H9 (cell line): ENCODE data around the gene CCM2L. TPM values are rescaled to one million over a fixed set of nuclear protein-coding genes. Genes with fewer than 3 reads are reported as not detected.

Experiments
- DNase-seq: peaks from one replicate; pipeline ENCODE4 v3.0.0-alpha.2; 2017
- H2AFZ ChIP-seq: one replicate; pipeline ENCODE4 v1.6.1; 2013; ENCODE audit warnings: mild to moderate bottlenecking, low read length, control low read depth, moderate library complexity
- H2AK5ac ChIP-seq: 2 replicates; pipeline ENCODE4 v1.6.1; 2013; ENCODE audit warnings: low read length, control low read depth, mixed read lengths; ENCODE audit not compliant: insufficient read length
- H2BK120ac ChIP-seq: one replicate; pipeline ENCODE4 v1.6.1; 2013; ENCODE audit warnings: low read depth, mild to moderate bottlenecking, low read length, control low read depth, inconsistent platforms; ENCODE audit not compliant: poor library complexity, severe bottlenecking
- H2BK12ac ChIP-seq: 2 replicates; pipeline ENCODE4 v1.6.1; 2013; ENCODE audit warnings: low read length, control low read depth, mixed read lengths, low read depth; ENCODE audit not compliant: insufficient read length
- H2BK15ac ChIP-seq: 2 replicates; pipeline ENCODE4 v1.6.1; 2013; ENCODE audit warnings: low read depth, low read length, control low read depth
- H2BK20ac ChIP-seq: one replicate; pipeline ENCODE4 v1.6.1; 2013; ENCODE audit warnings: low read depth, mild to moderate bottlenecking, low read length, control low read depth, inconsistent platforms; ENCODE audit not compliant: poor library complexity, severe bottlenecking
- H2BK5ac ChIP-seq: 2 replicates; pipeline ENCODE4 v1.6.1; 2013; ENCODE audit warnings: low read length, control low read depth, mixed read lengths; ENCODE audit not compliant: insufficient read length
- H3K14ac ChIP-seq: 2 replicates; pipeline ENCODE4 v1.6.1; 2013; ENCODE audit warnings: low read length, control low read depth; ENCODE audit not compliant: insufficient read depth
- H3K18ac ChIP-seq: 2 replicates; pipeline ENCODE4 v1.6.1; 2013; ENCODE audit warnings: low read depth, mild to moderate bottlenecking, mixed read lengths, low read length, control low read depth; ENCODE audit not compliant: insufficient read length
- H3K23ac ChIP-seq: 2 replicates; pipeline ENCODE4 v1.6.1; 2013; ENCODE audit warnings: low read length, control low read depth, mixed read lengths, low read depth; ENCODE audit not compliant: insufficient read length
- H3K23me2 ChIP-seq: 2 replicates; pipeline ENCODE4 v1.6.1; 2013; ENCODE audit warnings: low read depth, mild to moderate bottlenecking, mixed read lengths, low read length, control low read depth; ENCODE audit not compliant: insufficient read length, poor library complexity, severe bottlenecking
- H3K27ac ChIP-seq: 2 replicates; pipeline ENCODE4 v1.5.1; 2013; ENCODE audit warnings: low read length, control low read depth, mixed read lengths, low read depth; ENCODE audit not compliant: insufficient read length
- H3K27me3 ChIP-seq: 2 replicates; pipeline ENCODE4 v1.6.1; 2013; ENCODE audit warnings: low read length, control low read depth, inconsistent platforms; ENCODE audit not compliant: insufficient read depth
- H3K4ac ChIP-seq: 2 replicates; pipeline ENCODE4 v1.6.1; 2013; ENCODE audit warnings: low read depth, mild to moderate bottlenecking, control low read depth, inconsistent platforms, low read length, moderate library complexity
- H3K4me1 ChIP-seq: 2 replicates; pipeline ENCODE4 v1.6.1; 2013; ENCODE audit warnings: low read length, control low read depth, inconsistent platforms; ENCODE audit not compliant: insufficient read depth
- H3K4me2 ChIP-seq: 2 replicates; pipeline ENCODE4 v1.6.1; 2013; ENCODE audit warnings: low read length, control low read depth, mixed read lengths; ENCODE audit not compliant: insufficient read length, insufficient read depth
- H3K56ac ChIP-seq: 2 replicates; pipeline ENCODE4 v1.6.1; 2013; ENCODE audit warnings: low read depth, mild to moderate bottlenecking, mixed read lengths, low read length, control low read depth; ENCODE audit not compliant: insufficient read length
- H3K79me1 ChIP-seq: 2 replicates; pipeline ENCODE4 v1.6.1; 2013; ENCODE audit warnings: low read depth, mild to moderate bottlenecking, moderate library complexity, low read length, control low read depth, inconsistent platforms; ENCODE audit not compliant: insufficient read depth, poor library complexity, severe bottlenecking
- H3K79me2 ChIP-seq: 2 replicates; pipeline ENCODE4 v1.6.1; 2013; ENCODE audit warnings: low read length, control low read depth, inconsistent platforms; ENCODE audit not compliant: insufficient read depth
- H3K9ac ChIP-seq: 2 replicates; pipeline ENCODE4 v1.6.1; 2013; ENCODE audit warnings: low read length, control low read depth, mixed read lengths; ENCODE audit not compliant: insufficient read length; ENCODE audit errors: extremely low read depth
- H3K9me3 ChIP-seq: one replicate; pipeline ENCODE4 v1.6.1; 2013; ENCODE audit warnings: low read depth, low read length, inconsistent platforms; ENCODE audit not compliant: control insufficient read depth
- H3T11ph ChIP-seq: one replicate; pipeline ENCODE4 v1.6.1; 2013; ENCODE audit warnings: mild to moderate bottlenecking, low read length, control low read depth, inconsistent platforms
- H4K20me1 ChIP-seq: one replicate; pipeline ENCODE4 v1.6.1; 2013; ENCODE audit not compliant: control insufficient read depth, insufficient read length, insufficient read depth
- H4K5ac ChIP-seq: 2 replicates; pipeline ENCODE4 v1.6.1; 2013; ENCODE audit warnings: low read depth, mild to moderate bottlenecking, mixed read lengths, low read length, control low read depth; ENCODE audit not compliant: insufficient read length
- H4K8ac ChIP-seq: replicated peaks from 2 replicates; pipeline ENCODE4 v1.6.1; 2013; ENCODE audit warnings: low read length, control low read depth, mixed read lengths, low read depth; ENCODE audit not compliant: insufficient read length
- H4K91ac ChIP-seq: 2 replicates; pipeline ENCODE4 v1.6.1; 2013; ENCODE audit warnings: low read depth, mild to moderate bottlenecking, moderate library complexity, mixed read lengths, low read length, control low read depth; ENCODE audit not compliant: insufficient read length
- H3K27ac Mint-ChIP-seq, 3 experiments: 2 replicates in 2 of 3; 3 replicates in 1 of 3; pipeline ENCODE4 v1.8.0; 2020 to 2021; ENCODE audit warnings: mixed read lengths in 3 of 3, mild to moderate bottlenecking in 1 of 3, moderate library complexity in 1 of 3
- H3K27me3 Mint-ChIP-seq: 2 replicates; pipeline ENCODE4 v1.8.0; 2021; ENCODE audit warnings: low read depth, mild to moderate bottlenecking, moderate library complexity, mixed read lengths
- H3K36me3 Mint-ChIP-seq, 3 experiments: 2 replicates in 2 of 3; 3 replicates in 1 of 3; pipeline ENCODE4 v1.8.0; 2020 to 2021; ENCODE audit warnings: low read depth in 3 of 3, mixed read lengths in 3 of 3; ENCODE audit not compliant: insufficient read depth in 1 of 3
- H3K4me1 Mint-ChIP-seq, 2 experiments: 2 replicates each; pipeline ENCODE4 v1.8.0; 2020; ENCODE audit warnings: mixed read lengths in 2 of 2
- H3K4me3 Mint-ChIP-seq, 2 experiments: 2 replicates in 1 of 2; 3 replicates in 1 of 2; pipeline ENCODE4 v1.8.0; 2020 to 2021; ENCODE audit warnings: mild to moderate bottlenecking in 2 of 2, mixed read lengths in 2 of 2, moderate library complexity in 1 of 2
- H3K9me3 Mint-ChIP-seq, 2 experiments: 2 replicates in 1 of 2; 3 replicates in 1 of 2; pipeline ENCODE4 v1.8.0; 2020; ENCODE audit warnings: mild to moderate bottlenecking in 2 of 2, mixed read lengths in 2 of 2, moderate library complexity in 1 of 2
- WGBS: extraction: QIAGEN DNeasy Blood & Tissue Kit; methylation state at CpG from one replicate; pipeline ENCODE4 v1.1.7; 2013; ENCODE audit warnings: missing lambda C conversion rate, low lambda C conversion rate, mixed read lengths; ENCODE audit not compliant: insufficient read length; ENCODE audit errors: extremely low coverage; 5-methylcytosine and 5-hydroxymethylcytosine counted together
- total RNA-seq: library from RNA; stranded (reverse); gene quantifications from 2 replicates; pipeline ENCODE4 v1.2.1, GENCODE V29; 2021
- TF ChIP-seq, protein P1 (sequence below): fragments of 200-600 bp; sonication (generic); conservative IDR thresholded peaks from 3 replicates; pipeline ENCODE4 v1.8.0; 2021; ENCODE audit warnings: antibody characterized with exemption, mild to moderate bottlenecking

CCM2L gene
- total RNA-seq, 1 experiment from 2014 or later = 4.6 TPM

GRCh38 chr20:31988430-31989015 lies 21.7 kb upstream of the CCM2L start:
- Histone ChIP-seq H3K79me2 (no peaks in the 10 kb centered on the region), H2AK5ac (no peak overlapping the region), H3K9me3 (no peaks in the 10 kb centered on the region), H2AFZ (no peak overlapping the region), H3K56ac (no peak overlapping the region), H4K8ac (no peak overlapping the region), H3K23ac (no peak overlapping the region), H2BK5ac (no peak overlapping the region), H3T11ph (no peak overlapping the region), H2BK20ac (no peak overlapping the region), H2BK120ac (no peak overlapping the region), H3K9ac (no peak overlapping the region), H3K4ac (no peak overlapping the region), H2BK12ac (no peak overlapping the region), H3K79me1 (no peaks in the 10 kb centered on the region), H3K14ac (no peak overlapping the region), H3K18ac (no peak overlapping the region), H2BK15ac (no peak overlapping the region), H4K91ac (no peak overlapping the region), H4K5ac (no peak overlapping the region), H3K27me3 (no peaks in the 10 kb centered on the region), H3K4me1 (no peaks in the 10 kb centered on the region), H4K20me1 (no peaks in the 10 kb centered on the region), H3K23me2 (no peaks in the 10 kb centered on the region), H3K4me2 (no peak overlapping the region), H3K27ac (no peak overlapping the region)
- TF ChIP-seq, protein P1, sequence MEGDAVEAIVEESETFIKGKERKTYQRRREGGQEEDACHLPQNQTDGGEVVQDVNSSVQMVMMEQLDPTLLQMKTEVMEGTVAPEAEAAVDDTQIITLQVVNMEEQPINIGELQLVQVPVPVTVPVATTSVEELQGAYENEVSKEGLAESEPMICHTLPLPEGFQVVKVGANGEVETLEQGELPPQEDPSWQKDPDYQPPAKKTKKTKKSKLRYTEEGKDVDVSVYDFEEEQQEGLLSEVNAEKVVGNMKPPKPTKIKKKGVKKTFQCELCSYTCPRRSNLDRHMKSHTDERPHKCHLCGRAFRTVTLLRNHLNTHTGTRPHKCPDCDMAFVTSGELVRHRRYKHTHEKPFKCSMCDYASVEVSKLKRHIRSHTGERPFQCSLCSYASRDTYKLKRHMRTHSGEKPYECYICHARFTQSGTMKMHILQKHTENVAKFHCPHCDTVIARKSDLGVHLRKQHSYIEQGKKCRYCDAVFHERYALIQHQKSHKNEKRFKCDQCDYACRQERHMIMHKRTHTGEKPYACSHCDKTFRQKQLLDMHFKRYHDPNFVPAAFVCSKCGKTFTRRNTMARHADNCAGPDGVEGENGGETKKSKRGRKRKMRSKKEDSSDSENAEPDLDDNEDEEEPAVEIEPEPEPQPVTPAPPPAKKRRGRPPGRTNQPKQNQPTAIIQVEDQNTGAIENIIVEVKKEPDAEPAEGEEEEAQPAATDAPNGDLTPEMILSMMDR = no peak
- Mint-ChIP-seq H3K9me3 (no peaks in the 10 kb centered on the region), H3K36me3 (no peaks in the 10 kb centered on the region), H3K4me1 (peaks cover 2 to 3% of the 10 kb centered on the region in 2 experiments; a peak in 3 of 4 replicates), H3K27me3 (peaks cover 21% of the 10 kb centered on the region), H3K27ac (no peak overlapping the region; a peak in 2 of 7 replicates), H3K4me3 (no peak overlapping the region)
- no peak for DNase-seq
- no CpG with 5 or more reads among the region's 5 CpGs for WGBS
